GM12878 (cell line): Measurements from ENCODE around the gene MCF2L2. TPM values are rescaled to one million over a fixed set of nuclear protein-coding genes. Genes with fewer than 3 reads are reported as not detected.

Experiments used
- CBFB ChIP-seq: IDR thresholded peaks from 2 replicates; pipeline ENCODE4 v1.6.1; 2016; ENCODE audit warnings: antibody characterized with exemption, low read depth
- CHD4 ChIP-seq: fragments of 200-600 bp; sonication (generic); IDR thresholded peaks from 2 replicates; pipeline ENCODE4 v1.6.1; 2016; ENCODE audit warnings: mild to moderate bottlenecking
- CREM ChIP-seq: IDR thresholded peaks from 2 replicates; pipeline ENCODE4 v1.6.1; 2014; ENCODE audit warnings: antibody characterized with exemption, low read depth
- DPF2 ChIP-seq: fragments of 450-650 bp; IDR thresholded peaks from 2 replicates; pipeline ENCODE4 v1.6.1; 2017; ENCODE audit warnings: mild to moderate bottlenecking
- EED ChIP-seq: sonication (generic); IDR thresholded peaks from 2 replicates; pipeline ENCODE4 v1.6.1; 2016; ENCODE audit warnings: antibody characterized with exemption, low read depth
- EGR1 ChIP-seq, 2 experiments: IDR thresholded peaks; 1 replicate in 1 of 2; 2 replicates in 1 of 2; pipeline ENCODE4 v1.6.1; 2011 to 2012; ENCODE audit warnings: low read depth in 2 of 2, low read length in 2 of 2, borderline replicate concordance in 1 of 2, mild to moderate bottlenecking in 1 of 2, moderate library complexity in 1 of 2
- GATAD2B ChIP-seq: fragments of 450-650 bp; conservative IDR thresholded peaks from 2 replicates; pipeline ENCODE4 v1.6.1; 2017; ENCODE audit warnings: low read depth, mild to moderate bottlenecking, moderate library complexity
- HDAC2 ChIP-seq: fragments of 200-600 bp; sonication (generic); IDR thresholded peaks from 2 replicates; pipeline ENCODE4 v1.6.1; 2017
- IKZF1 ChIP-seq: fragments of 450-650 bp; conservative IDR thresholded peaks from 2 replicates; pipeline ENCODE4 v1.6.1; 2017; ENCODE audit warnings: antibody characterized with exemption, mild to moderate bottlenecking
- MEF2B ChIP-seq: fragments of 450-650 bp; IDR thresholded peaks from 2 replicates; pipeline ENCODE4 v1.6.1; 2018; ENCODE audit warnings: mild to moderate bottlenecking, moderate library complexity; ENCODE audit not compliant: partially characterized antibody, poor library complexity, severe bottlenecking
- MTA2 ChIP-seq: fragments of 450-650 bp; IDR thresholded peaks from 2 replicates; pipeline ENCODE4 v1.6.1; 2016; ENCODE audit warnings: low read depth, mild to moderate bottlenecking, moderate library complexity
- PAX5 ChIP-seq: IDR thresholded peaks from 2 replicates; pipeline ENCODE4 v1.6.1; 2011; ENCODE audit warnings: low read depth, low read length, borderline replicate concordance
- SIN3A ChIP-seq: IDR thresholded peaks from 2 replicates; pipeline ENCODE4 v1.6.1; 2012; ENCODE audit warnings: low read depth, low read length, improper control_type of control experiment
- SKIL ChIP-seq: fragments of 450-650 bp; IDR thresholded peaks from 2 replicates; pipeline ENCODE4 v1.6.1; 2017; ENCODE audit warnings: mild to moderate bottlenecking, low read depth, inconsistent platforms; ENCODE audit not compliant: poor library complexity, severe bottlenecking
- SMARCA5 ChIP-seq: fragments of 450-650 bp; IDR thresholded peaks from 2 replicates; pipeline ENCODE4 v1.6.1; 2017; ENCODE audit warnings: mild to moderate bottlenecking
- TARDBP ChIP-seq: IDR thresholded peaks from 2 replicates; pipeline ENCODE4 v1.6.1; 2016; ENCODE audit warnings: borderline replicate concordance
- ZNF207 ChIP-seq: fragments of 450-650 bp; IDR thresholded peaks from 2 replicates; pipeline ENCODE4 v1.6.1; 2014; ENCODE audit warnings: antibody characterized with exemption, mild to moderate bottlenecking, borderline replicate concordance
- ZNF217 ChIP-seq: fragments of 450-650 bp; IDR thresholded peaks from 2 replicates; pipeline ENCODE4 v1.6.1; 2017; ENCODE audit warnings: antibody characterized with exemption, mild to moderate bottlenecking
- ZNF24 ChIP-seq: fragments of 450-650 bp; IDR thresholded peaks from 2 replicates; pipeline ENCODE4 v1.6.1; 2017; ENCODE audit warnings: antibody characterized with exemption, mild to moderate bottlenecking
- polyA plus RNA-seq, 11 experiments: library from polyadenylated mRNA; depleted of rRNA in 4 of 11; unstranded in 6 of 11; stranded (reverse) in 5 of 11; fragments of >200 nt; fragmentation: Nextera tagmentation in 4 of 11; fragmentation: Illumina TruSeq in 1 of 11; extraction: Ambion mirVana in 4 of 11; extraction: Trizol in 1 of 11; gene quantifications; 1 replicate in 1 of 11; 2 replicates in 10 of 11; pipeline versions ENCODE4 v1.2.1 to v1.2.3, GENCODE V29; 2011 to 2016; ENCODE audit warnings: inconsistent platforms in 2 of 11, missing spikeins in 2 of 11, low read depth in 1 of 11
- total RNA-seq, 4 experiments: library from RNA; depleted of rRNA in 3 of 4; stranded (reverse); fragments of >200 nt in 3 of 4; fragmentation: Illumina TruSeq in 1 of 4; extraction: Trizol in 1 of 4; gene quantifications; 2 replicates each; pipeline versions ENCODE4 v1.2.1 to v1.2.3, GENCODE V29; 2013 to 2021
- TF ChIP-seq, protein P1 (sequence below): fragments of 450-650 bp; IDR thresholded peaks from 2 replicates; pipeline ENCODE4 v1.6.1; 2016; ENCODE audit warnings: mild to moderate bottlenecking

MCF2L2 gene
- total and polyA plus RNA-seq, 10 of the 15 experiments (the other 5 are each of a cell fraction or from before 2014, with no cell fraction given), result 0.37 to 2.8 (median 1.4) TPM

- peak; percentile 37 for TF ChIP-seq MEF2B
- TF ChIP-seq MTA2, result 0 out of 2 replicates have a peak, but pooled peaks have one; percentile 21
- no peak for TF ChIP-seq HDAC2
- TF ChIP-seq SMARCA5, result peak; percentile 70
- no peak for TF ChIP-seq ZNF24
- TF ChIP-seq IKZF1, result peak; percentile 70
- peak; percentile 62 for TF ChIP-seq TARDBP
- no peak for TF ChIP-seq ZNF217
- TF ChIP-seq GATAD2B, result peak; percentile 72; the same call in 1 of the 2 replicates
- no peak for TF ChIP-seq EED
- no peak for TF ChIP-seq SKIL
- 0 out of 3 replicates have a peak, but pooled peaks of 1 of the 2 experiments have one; percentile 21 for TF ChIP-seq EGR1 (IDR thresholded peaks at IDR 0.05; ENCODE audit: borderline replicate concordance in 1 of 2, low read depth in 2 of 2, low read length in 2 of 2)
- TF ChIP-seq CHD4, result no peak
- TF ChIP-seq CBFB, result peak; percentile 75; the same call in 1 of the 2 replicates
- TF ChIP-seq, protein P1, sequence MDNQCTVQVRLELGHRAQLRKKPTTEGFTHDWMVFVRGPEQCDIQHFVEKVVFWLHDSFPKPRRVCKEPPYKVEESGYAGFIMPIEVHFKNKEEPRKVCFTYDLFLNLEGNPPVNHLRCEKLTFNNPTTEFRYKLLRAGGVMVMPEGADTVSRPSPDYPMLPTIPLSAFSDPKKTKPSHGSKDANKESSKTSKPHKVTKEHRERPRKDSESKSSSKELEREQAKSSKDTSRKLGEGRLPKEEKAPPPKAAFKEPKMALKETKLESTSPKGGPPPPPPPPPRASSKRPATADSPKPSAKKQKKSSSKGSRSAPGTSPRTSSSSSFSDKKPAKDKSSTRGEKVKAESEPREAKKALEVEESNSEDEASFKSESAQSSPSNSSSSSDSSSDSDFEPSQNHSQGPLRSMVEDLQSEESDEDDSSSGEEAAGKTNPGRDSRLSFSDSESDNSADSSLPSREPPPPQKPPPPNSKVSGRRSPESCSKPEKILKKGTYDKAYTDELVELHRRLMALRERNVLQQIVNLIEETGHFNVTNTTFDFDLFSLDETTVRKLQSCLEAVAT, result 0 out of 2 replicates have a peak, but pooled peaks have one; percentile 48
- peak; percentile 68; the same call in 1 of the 2 replicates for TF ChIP-seq SIN3A
- TF ChIP-seq DPF2, result 0 out of 2 replicates have a peak, but pooled peaks have one; percentile 48
- no peak for TF ChIP-seq PAX5
- peak; percentile 69; the same call in 1 of the 2 replicates for TF ChIP-seq CREM
- TF ChIP-seq ZNF207, result 0 out of 2 replicates have a peak, but pooled peaks have one; percentile 44
Measured at GRCh38 chr3:183447206-183448001, 19.0 kb upstream of the MCF2L2 start (continued).
